ENCODE data around the gene PRM1.

DNA sequence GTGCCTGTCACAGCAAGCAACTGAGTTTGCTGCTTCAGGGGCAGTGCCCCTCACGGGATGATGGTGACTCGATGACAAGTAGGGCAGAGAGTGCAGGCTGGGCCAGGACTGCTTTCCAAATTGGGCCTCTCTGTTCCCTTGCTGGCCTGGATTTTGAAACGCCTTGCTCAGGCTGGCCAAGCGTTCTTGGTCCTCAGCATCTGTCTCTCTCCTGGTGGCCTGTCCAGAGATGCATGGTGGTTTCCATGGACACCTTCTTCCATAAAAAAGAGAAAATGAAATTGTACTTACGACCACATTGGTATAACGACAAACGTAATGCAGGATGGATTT, 19.4 kb upstream of the PRM1 start:
- TF ChIP-seq, protein P1, sequence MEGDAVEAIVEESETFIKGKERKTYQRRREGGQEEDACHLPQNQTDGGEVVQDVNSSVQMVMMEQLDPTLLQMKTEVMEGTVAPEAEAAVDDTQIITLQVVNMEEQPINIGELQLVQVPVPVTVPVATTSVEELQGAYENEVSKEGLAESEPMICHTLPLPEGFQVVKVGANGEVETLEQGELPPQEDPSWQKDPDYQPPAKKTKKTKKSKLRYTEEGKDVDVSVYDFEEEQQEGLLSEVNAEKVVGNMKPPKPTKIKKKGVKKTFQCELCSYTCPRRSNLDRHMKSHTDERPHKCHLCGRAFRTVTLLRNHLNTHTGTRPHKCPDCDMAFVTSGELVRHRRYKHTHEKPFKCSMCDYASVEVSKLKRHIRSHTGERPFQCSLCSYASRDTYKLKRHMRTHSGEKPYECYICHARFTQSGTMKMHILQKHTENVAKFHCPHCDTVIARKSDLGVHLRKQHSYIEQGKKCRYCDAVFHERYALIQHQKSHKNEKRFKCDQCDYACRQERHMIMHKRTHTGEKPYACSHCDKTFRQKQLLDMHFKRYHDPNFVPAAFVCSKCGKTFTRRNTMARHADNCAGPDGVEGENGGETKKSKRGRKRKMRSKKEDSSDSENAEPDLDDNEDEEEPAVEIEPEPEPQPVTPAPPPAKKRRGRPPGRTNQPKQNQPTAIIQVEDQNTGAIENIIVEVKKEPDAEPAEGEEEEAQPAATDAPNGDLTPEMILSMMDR (IDR thresholded peaks at IDR 0.05; ENCODE audit: low read depth, low read length, poor library complexity, severe bottlenecking), result no peak
- no peak for TF ChIP-seq EZH2phosphoT487 (IDR thresholded peaks at IDR 0.05; ENCODE audit: borderline replicate concordance, low read length)

Measured in DOHH2 (cell line).